ENCODE measurements around the gene FAR2.

GRCh38 chr12:29226616-29227015 is 77.5 kb downstream of the FAR2 start:
- TF ChIP-seq CTCF (conservative IDR thresholded peaks at IDR 0.05; ENCODE audit: low read depth, low read length) (no peak), EZH2 (IDR thresholded peaks at IDR 0.05; ENCODE audit: borderline replicate concordance, low read depth, low read length, poor library complexity, severe bottlenecking) (no peak)
